ENCODE data around the gene PARP1.

DNA sequence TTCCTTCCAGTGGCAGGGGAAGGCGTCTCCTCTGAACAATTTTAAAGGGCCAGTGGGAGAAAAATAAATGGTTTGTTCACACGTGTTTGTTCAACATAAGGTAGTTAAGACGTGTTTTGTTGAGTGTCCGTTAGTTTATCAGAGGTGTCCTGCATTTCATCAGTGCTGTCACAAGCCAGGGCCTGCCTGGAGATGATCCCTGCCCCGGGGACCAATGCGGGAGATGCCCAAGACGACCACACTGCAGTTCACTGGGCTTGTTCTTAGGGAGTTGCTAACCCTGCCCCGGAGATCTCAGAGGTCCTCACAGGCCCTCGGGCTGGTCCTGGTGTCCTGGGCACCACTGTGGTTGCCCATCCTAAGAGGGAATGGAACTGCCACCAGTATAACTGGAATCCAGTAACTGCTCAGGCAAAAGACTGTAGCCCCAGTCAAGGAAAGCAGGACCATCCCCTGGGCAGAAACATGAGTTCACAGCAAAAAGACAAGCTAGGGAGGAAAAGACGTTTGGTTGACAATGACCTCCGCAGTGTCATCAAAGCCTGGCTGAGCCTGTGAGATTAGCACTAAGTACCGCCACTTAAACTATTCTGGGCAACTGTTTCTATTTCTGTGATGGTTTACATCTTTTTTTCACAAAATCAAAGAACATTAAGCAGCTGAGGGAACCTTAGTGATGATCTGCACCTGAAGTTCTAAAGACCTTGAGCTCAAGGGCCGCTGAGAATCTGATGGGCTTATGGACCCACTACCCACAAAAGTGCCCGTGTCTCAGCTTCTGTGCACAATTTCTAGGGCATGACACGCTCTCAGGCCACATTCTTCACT, 54.0 kb downstream of the PARP1 start:
- no peak for TF ChIP-seq POLR2A (IDR thresholded peaks at IDR 0.05)
- TF ChIP-seq, protein P1, sequence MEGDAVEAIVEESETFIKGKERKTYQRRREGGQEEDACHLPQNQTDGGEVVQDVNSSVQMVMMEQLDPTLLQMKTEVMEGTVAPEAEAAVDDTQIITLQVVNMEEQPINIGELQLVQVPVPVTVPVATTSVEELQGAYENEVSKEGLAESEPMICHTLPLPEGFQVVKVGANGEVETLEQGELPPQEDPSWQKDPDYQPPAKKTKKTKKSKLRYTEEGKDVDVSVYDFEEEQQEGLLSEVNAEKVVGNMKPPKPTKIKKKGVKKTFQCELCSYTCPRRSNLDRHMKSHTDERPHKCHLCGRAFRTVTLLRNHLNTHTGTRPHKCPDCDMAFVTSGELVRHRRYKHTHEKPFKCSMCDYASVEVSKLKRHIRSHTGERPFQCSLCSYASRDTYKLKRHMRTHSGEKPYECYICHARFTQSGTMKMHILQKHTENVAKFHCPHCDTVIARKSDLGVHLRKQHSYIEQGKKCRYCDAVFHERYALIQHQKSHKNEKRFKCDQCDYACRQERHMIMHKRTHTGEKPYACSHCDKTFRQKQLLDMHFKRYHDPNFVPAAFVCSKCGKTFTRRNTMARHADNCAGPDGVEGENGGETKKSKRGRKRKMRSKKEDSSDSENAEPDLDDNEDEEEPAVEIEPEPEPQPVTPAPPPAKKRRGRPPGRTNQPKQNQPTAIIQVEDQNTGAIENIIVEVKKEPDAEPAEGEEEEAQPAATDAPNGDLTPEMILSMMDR (IDR thresholded peaks at IDR 0.05) = no peak

Data from esophagus squamous epithelium (tissue), 4 donors.